IPS DF 6.9 (cell line): Measurements from ENCODE around the gene ARHGEF5.
"Not testable (repeated sequence)": the region's sequence is repeated elsewhere in the genome, so short reads cannot be mapped to it uniquely, and the experiment has no call there.

ENCODE experiments used
- DNase-seq: peaks from one replicate; pipeline ENCODE4 v3.0.0-alpha.2; 2013; ENCODE audit warnings: low read depth, low spot score
- H3K27ac ChIP-seq: one replicate; pipeline ENCODE4 v1.5.1; 2013; ENCODE audit warnings: low read length, control low read depth
- H3K27me3 ChIP-seq: 2 replicates; pipeline ENCODE4 v1.6.1; 2013; ENCODE audit warnings: mild to moderate bottlenecking, low read length; ENCODE audit not compliant: control insufficient read depth, insufficient read depth
- H3K36me3 ChIP-seq: 2 replicates; pipeline ENCODE4 v1.6.1; 2013; ENCODE audit warnings: low read length; ENCODE audit not compliant: control insufficient read depth, insufficient read depth
- H3K4me1 ChIP-seq: 2 replicates; pipeline ENCODE4 v1.6.1; 2013; ENCODE audit warnings: low read length; ENCODE audit not compliant: control insufficient read depth, insufficient read depth
- H3K4me3 ChIP-seq: 2 replicates; pipeline ENCODE4 v1.5.1; 2013; ENCODE audit warnings: mild to moderate bottlenecking, low read length
- H3K9me3 ChIP-seq: 2 replicates; pipeline ENCODE4 v1.6.1; 2013; ENCODE audit warnings: low read length, inconsistent platforms; ENCODE audit not compliant: control insufficient read depth, insufficient read depth
- WGBS: extraction: QIAGEN DNeasy Blood & Tissue Kit; methylation state at CpG from one replicate; pipeline ENCODE4 v1.1.7; 2013; ENCODE audit warnings: mixed read lengths, missing lambda C conversion rate; ENCODE audit not compliant: insufficient read length, insufficient coverage; 5-methylcytosine and 5-hydroxymethylcytosine counted together

Gene ARHGEF5

GRCh38 chr7:144331221-144331995, 23.8 kb upstream of the ARHGEF5 start:
- not testable (repeated sequence) for H3K27me3 ChIP-seq, H3K27ac ChIP-seq, H3K36me3 ChIP-seq, H3K4me3 ChIP-seq, H3K9me3 ChIP-seq, H3K4me1 ChIP-seq, DNase-seq
- WGBS = no CpG with 5 or more reads among the region's 9 CpGs

DNA sequence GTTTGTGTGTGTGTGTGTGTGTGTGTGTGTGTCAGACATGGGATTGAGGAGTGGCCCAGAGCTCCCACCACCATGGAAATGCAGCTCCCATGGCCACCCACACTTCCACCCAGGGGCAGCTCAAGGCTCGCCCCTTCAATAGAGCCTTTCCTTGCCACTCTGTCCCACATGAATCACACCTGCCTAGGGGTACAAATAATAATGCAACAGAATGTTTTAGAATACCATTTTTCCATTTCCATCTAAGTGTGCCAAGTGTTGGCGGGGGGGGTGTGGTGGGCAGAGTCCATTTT, 23.3 kb upstream of the ARHGEF5 start:
- H3K9me3 ChIP-seq, H3K4me1 ChIP-seq, DNase-seq, H3K4me3 ChIP-seq, H3K36me3 ChIP-seq, H3K27me3 ChIP-seq, H3K27ac ChIP-seq: not testable (repeated sequence)
- whole genome bisulfite sequencing = no CpG with 5 or more reads among the region's 2 CpGs

GRCh38 chr7:144348625-144349024, 6.6 kb upstream of the ARHGEF5 start:
- DNase-seq, H3K4me1 ChIP-seq, H3K36me3 ChIP-seq, H3K4me3 ChIP-seq, H3K27me3 ChIP-seq, H3K9me3 ChIP-seq, H3K27ac ChIP-seq: not testable (repeated sequence)
- no CpG with 5 or more reads among the region's 1 CpG for WGBS

- not testable (repeated sequence) for H3K27ac ChIP-seq, H3K36me3 ChIP-seq, H3K4me1 ChIP-seq, H3K9me3 ChIP-seq, DNase-seq, H3K27me3 ChIP-seq, H3K4me3 ChIP-seq
- WGBS = no CpG with 5 or more reads among the region's 3 CpGs
Measured at GRCh38 chr7:144351667-144352066, 3.5 kb upstream of the ARHGEF5 start.

- WGBS = no CpG with 5 or more reads among the region's 6 CpGs
- H3K27ac ChIP-seq, H3K27me3 ChIP-seq: not testable (repeated sequence)
Measured at GRCh38 chr7:144356185-144356584, 983 bp downstream of the ARHGEF5 start.

DNA sequence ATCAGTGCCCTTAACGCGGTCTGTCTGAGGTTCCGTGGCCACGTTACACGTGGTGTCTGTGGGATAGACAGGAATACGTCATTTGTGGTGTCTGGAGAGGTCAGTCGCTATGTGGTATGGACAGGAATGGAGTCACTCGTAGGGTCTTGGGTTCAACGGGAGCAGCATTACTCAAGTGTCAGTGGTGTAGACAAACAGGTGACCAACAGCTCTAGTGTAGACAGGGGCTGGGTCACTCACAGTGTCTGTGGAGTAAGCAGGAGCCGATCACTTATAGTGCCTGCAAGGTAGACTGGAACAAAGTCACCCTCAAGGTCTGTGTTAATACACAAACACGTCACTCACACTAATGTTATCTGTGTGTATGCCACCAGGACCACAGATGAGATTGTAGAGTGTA, 1.7 kb downstream of the ARHGEF5 start:
- not testable (repeated sequence) for H3K36me3 ChIP-seq, H3K4me1 ChIP-seq, H3K4me3 ChIP-seq, DNase-seq, H3K27me3 ChIP-seq, H3K9me3 ChIP-seq, H3K27ac ChIP-seq
- WGBS = no CpG with 5 or more reads among the region's 11 CpGs

More at GRCh38 chr7:144356185-144356584, 983 bp downstream of the ARHGEF5 start:
- not testable (repeated sequence) for H3K9me3 ChIP-seq, H3K4me1 ChIP-seq, H3K4me3 ChIP-seq, H3K36me3 ChIP-seq, DNase-seq

DNA sequence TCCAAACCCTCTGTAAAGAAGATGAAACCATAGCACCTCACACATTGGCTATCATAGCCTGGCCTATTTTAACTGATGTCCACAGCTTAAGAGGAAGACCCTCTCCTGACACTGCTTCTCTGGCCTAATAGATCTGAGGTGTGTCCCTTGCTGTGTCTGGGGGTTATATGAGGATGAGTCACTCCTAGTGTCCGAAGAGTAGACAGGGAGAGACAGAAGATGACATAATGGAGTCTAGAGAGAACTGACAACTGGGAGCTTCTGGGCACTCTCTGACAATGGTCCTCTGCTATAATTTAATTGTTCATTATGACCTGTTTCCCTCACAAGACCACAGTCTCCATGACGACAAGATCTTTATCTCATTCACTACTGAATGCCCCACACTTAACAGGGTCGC, 6.9 kb downstream of the ARHGEF5 start:
- not testable (repeated sequence) for H3K36me3 ChIP-seq, H3K4me3 ChIP-seq, H3K4me1 ChIP-seq, H3K9me3 ChIP-seq, DNase-seq, H3K27ac ChIP-seq, H3K27me3 ChIP-seq
- no CpG with 5 or more reads among the region's 3 CpGs for WGBS

GRCh38 chr7:144365523-144365922, 10.3 kb downstream of the ARHGEF5 start:
- not testable (repeated sequence) for H3K4me1 ChIP-seq, H3K27me3 ChIP-seq, DNase-seq, H3K9me3 ChIP-seq, H3K36me3 ChIP-seq, H3K27ac ChIP-seq, H3K4me3 ChIP-seq
- WGBS = no CpG with 5 or more reads among the region's 6 CpGs

- H3K27ac ChIP-seq, H3K36me3 ChIP-seq, DNase-seq, H3K27me3 ChIP-seq, H3K9me3 ChIP-seq, H3K4me1 ChIP-seq, H3K4me3 ChIP-seq: not testable (repeated sequence)
- WGBS = no CpG with 5 or more reads among the region's 9 CpGs
Measured at GRCh38 chr7:144367250-144367649, 12.0 kb downstream of the ARHGEF5 start.

GRCh38 chr7:144369221-144369620, 14.0 kb downstream of the ARHGEF5 start:
- not testable (repeated sequence) for H3K4me1 ChIP-seq, H3K9me3 ChIP-seq, H3K27me3 ChIP-seq, H3K4me3 ChIP-seq, H3K36me3 ChIP-seq, DNase-seq, H3K27ac ChIP-seq
- no CpG with 5 or more reads among the region's 7 CpGs for WGBS

GRCh38 chr7:144378651-144379050, 23.4 kb downstream of the ARHGEF5 start:
- no peak overlapping the region for H3K27ac ChIP-seq
- no peaks in the 10 kb centered on the region for H3K9me3 ChIP-seq
- H3K4me1 ChIP-seq = no peaks in the 10 kb centered on the region
- no peak for DNase-seq
- no peaks in the 10 kb centered on the region for H3K27me3 ChIP-seq
- peaks cover 22% of the 10 kb centered on the region for H3K36me3 ChIP-seq
- WGBS = no CpG with 5 or more reads among the region's 9 CpGs
- no peak overlapping the region for H3K4me3 ChIP-seq
